PC-3 (cell line): ENCODE data around the gene TNFRSF25. TPM values are rescaled to one million over a fixed set of nuclear protein-coding genes. Genes with fewer than 3 reads are reported as not detected.
"Not testable (repeated sequence)": the region's sequence is repeated elsewhere in the genome, so short reads cannot be mapped to it uniquely, and the experiment has no call there.

Experiments used
- ATAC-seq: fragments of 200-7000 bp; cut with Tn5 transposase; 2 replicates; pipeline ENCODE4 v1.9.1; 2020; ENCODE audit warnings: mild to moderate bottlenecking, moderate library complexity
- BruUV-seq: library from RNA; stranded (reverse); fragments of 400-500 nt; replicated peaks from 2 replicates; lab custom pipeline; 2021; lab: Mats Ljungman, UMichigan
- CTCF ChIA-PET: fragments of 300-600 bp; sonication (Branson Sonifier 250); formaldehyde crosslinking; loops from one replicate; lab custom pipeline; 2022; ENCODE audit warnings: antibody characterized with exemption; lab: Charles Lee
- POLR2A ChIA-PET: fragments of 300-600 bp; sonication (Branson Sonifier 250); formaldehyde crosslinking; loops from one replicate; lab custom pipeline; 2022; ENCODE audit warnings: antibody characterized with exemption; ENCODE audit not compliant: unreplicated experiment; lab: Charles Lee
- DNase-seq: peaks from one replicate; pipeline ENCODE4 v3.0.0-alpha.2; 2015
- H2AFZ ChIP-seq: fragments of 300-600 bp; sonication (generic); 2 replicates; pipeline ENCODE4 v1.6.0; 2016; ENCODE audit warnings: antibody characterized with exemption, low read length
- H3F3A ChIP-seq: fragments of 300-600 bp; sonication (generic); one replicate; pipeline ENCODE4 v1.6.0; 2017; ENCODE audit warnings: antibody characterized with exemption, low read length, control low read depth, mild to moderate bottlenecking; ENCODE audit not compliant: unreplicated experiment
- H3K27ac ChIP-seq: fragments of 300-600 bp; sonication (generic); 2 replicates; pipeline ENCODE4 v1.5.1; 2016; ENCODE audit warnings: mild to moderate bottlenecking, low read length
- H3K27me3 ChIP-seq: fragments of 300-600 bp; sonication (generic); 2 replicates; pipeline ENCODE4 v1.6.1; 2016; ENCODE audit warnings: low read length, mixed read lengths
- H3K36me3 ChIP-seq: fragments of 300-600 bp; sonication (generic); 2 replicates; pipeline ENCODE4 v1.6.1; 2016; ENCODE audit warnings: low read depth, mixed run types, low read length, mixed read lengths
- H3K4me1 ChIP-seq: fragments of 300-600 bp; sonication (generic); 2 replicates; pipeline ENCODE4 v1.5.1; 2016; ENCODE audit warnings: low read length; ENCODE audit not compliant: insufficient read depth
- H3K4me2 ChIP-seq: fragments of 300-600 bp; sonication (generic); 2 replicates; pipeline ENCODE4 v1.6.0; 2016; ENCODE audit warnings: low read length
- H3K4me3 ChIP-seq: fragments of 300-600 bp; sonication (generic); 2 replicates; pipeline ENCODE4 v1.5.1; 2016; ENCODE audit warnings: mild to moderate bottlenecking, low read length, mixed read lengths
- H3K79me2 ChIP-seq: fragments of 300-600 bp; sonication (generic); 2 replicates; pipeline ENCODE4 v1.6.1; 2017; ENCODE audit warnings: low read length, mixed read lengths
- H3K9ac ChIP-seq: fragments of 300-600 bp; sonication (generic); 2 replicates; pipeline ENCODE4 v1.6.0; 2016; ENCODE audit warnings: mild to moderate bottlenecking, low read length
- H3K9me2 ChIP-seq: fragments of 300-600 bp; sonication (generic); replicated peaks from 2 replicates; pipeline ENCODE4 v1.6.1; 2016; ENCODE audit warnings: mixed run types, low read length, mixed read lengths
- H3K9me3 ChIP-seq: fragments of 300-600 bp; sonication (generic); 2 replicates; pipeline ENCODE4 v1.6.1; 2016; ENCODE audit warnings: low read length, mixed read lengths
- H4K20me1 ChIP-seq: fragments of 300-600 bp; sonication (generic); 2 replicates; pipeline ENCODE4 v1.6.1; 2016; ENCODE audit warnings: low read length, mixed read lengths
- EZH2 ChIP-seq: fragments of 300-600 bp; sonication (generic); IDR thresholded peaks from one replicate; pipeline ENCODE4 v1.6.1; 2017; ENCODE audit warnings: antibody characterized with exemption, mild to moderate bottlenecking, low read length; ENCODE audit not compliant: unreplicated experiment
- EZH2phosphoT487 ChIP-seq: fragments of 300-600 bp; sonication (generic); IDR thresholded peaks from 2 replicates; pipeline ENCODE4 v1.6.1; 2018; ENCODE audit warnings: mild to moderate bottlenecking, antibody characterized with exemption, low read length, borderline replicate concordance
- intact Hi-C: fragments of 100-400 bp; cut with micrococcal nuclease; formaldehyde crosslinking; loops from 2 replicates; pipeline ENCODE4 v1.9.0; 2023
- total RNA-seq: library from RNA; depleted of rRNA; stranded (reverse); fragments of >200 nt; gene quantifications from 2 replicates; pipeline ENCODE4 v1.2.3, GENCODE V29; 2014
- TF ChIP-seq, protein P1 (sequence below): fragments of 300-600 bp; sonication (generic); conservative IDR thresholded peaks from 2 replicates; pipeline ENCODE4 v1.5.1; 2017; ENCODE audit warnings: antibody characterized with exemption, low read depth, mild to moderate bottlenecking, low read length

The TNFRSF25 gene
- total RNA-seq, 1 experiment from 2014 or later, result 42.5 TPM

DNA sequence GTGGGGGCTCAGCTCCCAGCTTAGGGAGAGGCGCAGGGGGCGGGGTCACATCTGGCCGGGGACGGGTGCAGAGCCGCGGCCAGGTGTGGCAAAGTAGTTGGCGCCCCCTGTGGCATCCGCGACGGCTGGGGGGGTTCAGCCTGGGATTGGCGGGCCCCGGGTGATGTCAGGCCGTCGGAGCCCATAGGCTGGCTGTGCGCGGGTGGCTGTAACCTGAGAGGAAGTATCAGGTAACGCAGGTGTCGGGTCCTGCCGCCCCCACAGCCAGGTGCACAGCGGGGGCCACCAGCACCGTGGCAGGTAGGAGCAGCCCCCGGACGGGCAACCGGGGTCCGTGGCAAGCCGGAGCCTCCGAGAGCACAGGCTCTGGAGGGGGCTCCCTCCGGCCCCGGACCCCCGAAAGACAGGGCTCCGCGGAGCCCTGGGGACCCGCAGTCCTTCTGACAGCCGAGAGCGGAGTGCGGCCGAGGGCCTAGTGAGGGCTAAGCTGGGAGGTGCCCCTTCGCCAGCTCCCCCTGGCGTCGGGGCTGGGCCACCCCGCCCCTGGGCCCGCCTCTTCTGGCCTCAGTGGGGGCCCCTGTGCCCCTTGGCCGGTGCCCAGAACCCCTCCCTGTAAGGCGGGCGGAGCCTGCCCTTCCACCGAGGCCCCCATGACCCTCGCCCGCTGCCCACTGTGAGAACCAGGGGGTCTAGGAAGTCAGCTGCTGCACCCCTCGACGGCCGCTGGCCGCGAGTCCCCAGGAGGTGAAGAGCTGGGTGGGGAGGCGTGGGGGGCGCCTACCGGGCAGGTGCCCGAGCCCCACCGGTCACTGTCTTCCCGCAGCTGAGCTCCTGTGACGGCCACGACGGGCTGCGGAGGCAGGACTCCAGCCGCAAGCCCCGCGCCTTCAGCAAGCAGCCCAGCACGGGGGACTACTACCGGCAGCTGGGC, 17.9 kb downstream of the TNFRSF25 start:
- intact Hi-C loops, result no loop called here
- no peaks in the 10 kb centered on the region for H3K36me3 ChIP-seq
- peak overlapping the region; percentile 60 for H3K4me3 ChIP-seq
- H3K9ac ChIP-seq, result no peak overlapping the region
- no peak overlapping the region for H3K27ac ChIP-seq
- H3K9me2 ChIP-seq, result no peaks in the 10 kb centered on the region
- no peaks in the 10 kb centered on the region for H3F3A ChIP-seq
- peaks cover 16% of the 10 kb centered on the region for H3K27me3 ChIP-seq
- peak; percentile 38 for TF ChIP-seq EZH2
- TF ChIP-seq, protein P1, sequence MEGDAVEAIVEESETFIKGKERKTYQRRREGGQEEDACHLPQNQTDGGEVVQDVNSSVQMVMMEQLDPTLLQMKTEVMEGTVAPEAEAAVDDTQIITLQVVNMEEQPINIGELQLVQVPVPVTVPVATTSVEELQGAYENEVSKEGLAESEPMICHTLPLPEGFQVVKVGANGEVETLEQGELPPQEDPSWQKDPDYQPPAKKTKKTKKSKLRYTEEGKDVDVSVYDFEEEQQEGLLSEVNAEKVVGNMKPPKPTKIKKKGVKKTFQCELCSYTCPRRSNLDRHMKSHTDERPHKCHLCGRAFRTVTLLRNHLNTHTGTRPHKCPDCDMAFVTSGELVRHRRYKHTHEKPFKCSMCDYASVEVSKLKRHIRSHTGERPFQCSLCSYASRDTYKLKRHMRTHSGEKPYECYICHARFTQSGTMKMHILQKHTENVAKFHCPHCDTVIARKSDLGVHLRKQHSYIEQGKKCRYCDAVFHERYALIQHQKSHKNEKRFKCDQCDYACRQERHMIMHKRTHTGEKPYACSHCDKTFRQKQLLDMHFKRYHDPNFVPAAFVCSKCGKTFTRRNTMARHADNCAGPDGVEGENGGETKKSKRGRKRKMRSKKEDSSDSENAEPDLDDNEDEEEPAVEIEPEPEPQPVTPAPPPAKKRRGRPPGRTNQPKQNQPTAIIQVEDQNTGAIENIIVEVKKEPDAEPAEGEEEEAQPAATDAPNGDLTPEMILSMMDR, result no peak; the same call in 1 of the 2 replicates
- CTCF ChIA-PET, result no interaction called here
- no TSS peak for BruUV-seq
- peak; percentile 49 for DNase-seq
- peak overlapping the region; percentile 82 for H3K4me2 ChIP-seq
- peak; percentile 33 for ATAC-seq
- POLR2A ChIA-PET, result no interaction called here
- H3K9me3 ChIP-seq, result no peaks in the 10 kb centered on the region
- H2AFZ ChIP-seq, result no peak overlapping the region
- H3K4me1 ChIP-seq, result peaks cover 9% of the 10 kb centered on the region
- no peaks in the 10 kb centered on the region for H3K79me2 ChIP-seq
- H4K20me1 ChIP-seq, result no peaks in the 10 kb centered on the region

DNA sequence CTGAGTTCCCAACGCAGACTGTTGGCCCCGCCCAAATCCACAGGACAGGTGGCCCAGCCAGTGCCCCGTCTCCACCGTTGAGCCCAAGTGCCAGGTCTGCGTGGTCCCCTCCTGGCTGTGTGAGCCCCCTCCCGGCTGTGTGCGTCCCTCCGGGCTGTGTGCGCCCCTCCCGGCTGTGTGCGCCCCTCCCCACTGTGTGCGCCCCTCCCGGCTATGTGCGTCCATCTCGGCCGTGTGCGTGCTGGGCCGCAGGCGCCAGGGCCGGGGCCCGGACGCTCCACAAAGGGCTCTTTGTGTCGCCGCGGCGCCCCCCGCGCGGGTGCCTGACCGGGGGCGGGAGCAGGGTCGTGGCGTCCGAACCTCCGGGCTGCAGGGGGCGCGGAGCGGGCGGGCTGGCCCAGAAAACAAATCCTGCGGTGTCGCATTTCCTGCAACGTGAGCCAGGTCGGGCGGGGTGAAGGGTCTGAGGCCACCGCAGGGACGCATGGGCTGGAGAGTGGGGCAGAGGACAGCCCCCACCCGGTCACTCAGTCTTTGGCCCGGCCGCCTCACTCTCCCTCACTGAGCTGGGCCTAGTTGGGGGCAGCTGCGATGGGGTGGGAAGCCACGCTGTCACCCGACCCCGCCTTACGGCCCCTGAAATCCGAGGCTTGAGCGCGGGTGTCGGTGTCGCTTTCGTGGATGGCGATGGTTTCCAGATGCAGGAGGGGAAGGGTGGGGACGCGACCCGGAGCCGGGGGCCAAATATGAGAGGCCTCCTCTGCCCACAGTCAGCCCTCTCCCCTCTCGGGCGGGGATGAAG, 18.8 kb downstream of the TNFRSF25 start:
- BruUV-seq, result no TSS peak
- H3K27ac ChIP-seq, result no peak overlapping the region
- TF ChIP-seq EZH2 (no peak), EZH2phosphoT487 (no peak)

DNA sequence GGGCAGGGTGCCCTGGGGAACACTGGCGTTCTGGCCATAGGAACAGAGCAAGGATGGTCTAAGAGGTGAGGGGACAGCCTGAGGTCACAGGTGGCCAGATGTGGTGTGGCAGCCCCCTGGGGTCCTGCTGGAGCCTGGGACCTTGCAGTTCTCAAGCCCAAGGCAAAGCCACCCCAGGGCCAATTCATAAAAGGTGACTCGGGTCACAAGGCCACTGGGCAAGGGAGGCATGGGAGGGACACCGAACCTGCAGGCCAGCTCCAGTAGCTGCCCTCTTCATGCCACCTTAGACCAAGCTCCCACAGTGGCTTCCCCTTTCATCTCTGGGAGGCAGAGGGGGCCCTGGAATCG, 19.3 kb downstream of the TNFRSF25 start:
- CTCF ChIA-PET, result interaction anchor here (0.5 to 0.6 kb wide), 2 partner anchors 16 to 60 kb away, joined by 3 to 15 read pairs; no protein-coding TSS in a partner anchor

More for the DNA sequence above, 18.8 kb downstream of the TNFRSF25 start:
- ATAC-seq, result no peak
- Histone ChIP-seq H3K9me3 (no peaks in the 10 kb centered on the region), H3K4me3 (peak overlapping the region; percentile 60), H3K79me2 (no peaks in the 10 kb centered on the region), H3F3A (no peaks in the 10 kb centered on the region), H2AFZ (peak overlapping the region; percentile 74), H4K20me1 (no peaks in the 10 kb centered on the region), H3K36me3 (no peaks in the 10 kb centered on the region), H3K27me3 (peaks cover 16% of the 10 kb centered on the region), H3K9ac (no peak overlapping the region), H3K9me2 (no peaks in the 10 kb centered on the region), H3K4me1 (peaks cover 9% of the 10 kb centered on the region), H3K4me2 (peak overlapping the region; percentile 82)
- no peak for DNase-seq
- CTCF ChIA-PET, result interaction anchor here (0.5 kb wide), 1 partner anchor 60 kb away, joined by 3 read pairs; no protein-coding TSS in a partner anchor
- POLR2A ChIA-PET, result no interaction called here
- intact Hi-C loops, result no loop called here

DNA sequence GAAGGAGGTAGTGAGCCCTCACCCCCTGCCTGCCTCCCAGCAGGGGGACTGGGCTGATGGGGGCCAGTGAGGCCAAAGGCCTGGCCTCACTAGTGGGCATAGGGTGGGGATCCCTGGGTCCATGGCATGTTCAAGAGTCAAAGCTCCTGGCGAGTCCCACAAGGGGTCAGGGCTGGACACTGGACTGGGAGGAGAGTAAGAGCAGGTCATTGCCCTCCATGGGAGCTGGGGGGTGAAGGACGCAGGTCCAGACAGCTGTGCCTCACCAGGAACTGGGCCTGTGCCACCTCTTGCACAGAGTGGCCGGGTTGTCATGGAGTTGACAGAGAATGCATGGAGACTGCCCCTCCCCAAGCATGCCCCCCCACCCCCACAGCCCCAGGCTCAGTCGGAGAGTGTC, 20.0 kb downstream of the TNFRSF25 start:
- POLR2A ChIA-PET, H3K9ac ChIP-seq, H3K4me2 ChIP-seq, CTCF ChIA-PET, H3F3A ChIP-seq, H3K4me1 ChIP-seq, H3K9me3 ChIP-seq, H4K20me1 ChIP-seq, ATAC-seq, H3K79me2 ChIP-seq, intact Hi-C loops, H3K36me3 ChIP-seq, H2AFZ ChIP-seq, H3K4me3 ChIP-seq, DNase-seq, BruUV-seq, H3K9me2 ChIP-seq, H3K27ac ChIP-seq: not testable (repeated sequence)
- peaks cover 16% of the 10 kb centered on the region for H3K27me3 ChIP-seq

More for the DNA sequence above, 19.3 kb downstream of the TNFRSF25 start:
- Histone ChIP-seq H3K36me3 (no peaks in the 10 kb centered on the region), H3F3A (no peaks in the 10 kb centered on the region), H3K27ac (no peak overlapping the region), H3K9ac (no peak overlapping the region), H3K9me3 (no peaks in the 10 kb centered on the region), H3K4me2 (peak overlapping the region; percentile 82), H3K4me1 (peaks cover 9% of the 10 kb centered on the region), H3K9me2 (no peaks in the 10 kb centered on the region), H3K79me2 (no peaks in the 10 kb centered on the region), H3K27me3 (peaks cover 16% of the 10 kb centered on the region), H4K20me1 (no peaks in the 10 kb centered on the region), H2AFZ (no peak overlapping the region; the same call in 1 of the 2 replicates), H3K4me3 (peak overlapping the region; percentile 60; the same call in 1 of the 2 replicates)
- DNase-seq (no peak), ATAC-seq (no peak)
- BruUV-seq, result no TSS peak
- TF ChIP-seq EZH2 (no peak), EZH2phosphoT487 (no peak)
- TF ChIP-seq, protein P1, result no peak
- intact Hi-C loops, result no loop called here
- POLR2A ChIA-PET, result no interaction called here
